Choroid plexus epithelial cell (primary cell): Measurements from ENCODE around the gene RNF157.
"Not testable (repeated sequence)": the region's sequence is repeated elsewhere in the genome, so short reads cannot be mapped to it uniquely, and the experiment has no call there.

Source experiments
- DNase-seq: peaks from one replicate; pipeline ENCODE4 v3.0.0-alpha.2; 2010; ENCODE audit warnings: low read depth
- H3K4me3 ChIP-seq: 2 replicates; pipeline ENCODE4 v1.5.1; 2011; ENCODE audit warnings: low read depth, mild to moderate bottlenecking, control low read depth, low read length, moderate library complexity
- TF ChIP-seq, protein P1 (sequence below): conservative IDR thresholded peaks from 2 replicates; pipeline ENCODE4 v1.5.1; 2011; ENCODE audit warnings: low read depth, mild to moderate bottlenecking, control low read depth, inconsistent platforms, low read length, moderate library complexity

RNF157 gene

DNA sequence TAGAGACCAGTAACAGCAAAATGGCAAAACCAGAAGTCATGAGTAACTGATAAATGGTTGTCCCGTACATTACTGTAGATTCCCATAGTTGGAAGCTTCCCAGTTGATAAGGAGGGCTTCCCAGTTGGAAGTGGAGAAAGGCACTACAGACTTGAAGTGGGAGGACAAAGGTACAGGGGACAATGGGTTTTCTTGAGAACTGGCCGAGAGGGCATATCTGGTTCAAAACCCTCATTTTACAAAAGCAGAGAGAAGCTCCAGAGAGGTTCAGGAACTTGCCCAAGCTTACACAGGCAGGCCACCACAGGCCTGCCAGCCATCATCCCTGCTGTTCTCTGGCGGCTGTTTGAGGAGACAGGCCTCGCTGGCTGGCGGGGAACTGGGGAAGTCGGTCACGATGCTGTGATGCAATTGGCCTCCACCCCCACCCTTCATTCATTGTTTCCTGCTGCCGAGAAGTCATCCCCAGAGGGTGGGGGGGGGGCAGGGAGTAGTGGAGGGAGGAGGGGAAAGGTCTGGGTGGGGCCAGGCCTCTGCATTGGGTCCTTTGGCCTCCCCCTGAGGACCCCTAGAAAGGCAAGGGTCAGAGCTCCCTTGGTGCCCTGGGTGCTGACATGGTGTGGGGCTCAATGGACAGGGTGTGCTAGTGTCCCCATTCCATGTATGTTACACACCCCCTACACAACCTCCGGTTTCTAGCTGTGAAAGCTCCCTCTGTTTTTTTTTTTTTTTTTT, 27.9 kb upstream of the RNF157 start:
- TF ChIP-seq, protein P1, sequence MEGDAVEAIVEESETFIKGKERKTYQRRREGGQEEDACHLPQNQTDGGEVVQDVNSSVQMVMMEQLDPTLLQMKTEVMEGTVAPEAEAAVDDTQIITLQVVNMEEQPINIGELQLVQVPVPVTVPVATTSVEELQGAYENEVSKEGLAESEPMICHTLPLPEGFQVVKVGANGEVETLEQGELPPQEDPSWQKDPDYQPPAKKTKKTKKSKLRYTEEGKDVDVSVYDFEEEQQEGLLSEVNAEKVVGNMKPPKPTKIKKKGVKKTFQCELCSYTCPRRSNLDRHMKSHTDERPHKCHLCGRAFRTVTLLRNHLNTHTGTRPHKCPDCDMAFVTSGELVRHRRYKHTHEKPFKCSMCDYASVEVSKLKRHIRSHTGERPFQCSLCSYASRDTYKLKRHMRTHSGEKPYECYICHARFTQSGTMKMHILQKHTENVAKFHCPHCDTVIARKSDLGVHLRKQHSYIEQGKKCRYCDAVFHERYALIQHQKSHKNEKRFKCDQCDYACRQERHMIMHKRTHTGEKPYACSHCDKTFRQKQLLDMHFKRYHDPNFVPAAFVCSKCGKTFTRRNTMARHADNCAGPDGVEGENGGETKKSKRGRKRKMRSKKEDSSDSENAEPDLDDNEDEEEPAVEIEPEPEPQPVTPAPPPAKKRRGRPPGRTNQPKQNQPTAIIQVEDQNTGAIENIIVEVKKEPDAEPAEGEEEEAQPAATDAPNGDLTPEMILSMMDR, result no peak
- DNase-seq, result peak; percentile 88
- no peak overlapping the region for H3K4me3 ChIP-seq

DNA sequence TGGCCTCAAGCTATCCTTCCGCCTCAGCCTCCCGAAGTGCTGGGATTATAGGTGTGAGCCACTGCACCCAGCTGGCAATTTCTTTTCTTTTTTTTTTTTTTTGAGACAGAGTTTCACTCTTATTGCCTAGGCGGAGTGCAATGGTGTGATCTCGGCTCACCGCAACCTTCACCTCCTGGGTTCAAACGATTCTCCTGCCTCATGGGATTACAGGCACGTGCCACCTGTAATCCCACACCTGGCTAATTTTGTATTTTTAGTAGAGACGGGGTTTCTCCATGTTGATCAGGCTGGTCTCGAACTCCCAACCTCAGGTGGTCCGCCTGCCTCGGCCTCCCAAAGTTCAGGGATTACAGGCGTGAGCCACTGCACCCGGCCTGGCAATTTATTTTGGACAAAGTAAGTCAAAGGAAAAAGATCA, 27.3 kb upstream of the RNF157 start:
- DNase-seq, H3K4me3 ChIP-seq: not testable (repeated sequence)

DNA sequence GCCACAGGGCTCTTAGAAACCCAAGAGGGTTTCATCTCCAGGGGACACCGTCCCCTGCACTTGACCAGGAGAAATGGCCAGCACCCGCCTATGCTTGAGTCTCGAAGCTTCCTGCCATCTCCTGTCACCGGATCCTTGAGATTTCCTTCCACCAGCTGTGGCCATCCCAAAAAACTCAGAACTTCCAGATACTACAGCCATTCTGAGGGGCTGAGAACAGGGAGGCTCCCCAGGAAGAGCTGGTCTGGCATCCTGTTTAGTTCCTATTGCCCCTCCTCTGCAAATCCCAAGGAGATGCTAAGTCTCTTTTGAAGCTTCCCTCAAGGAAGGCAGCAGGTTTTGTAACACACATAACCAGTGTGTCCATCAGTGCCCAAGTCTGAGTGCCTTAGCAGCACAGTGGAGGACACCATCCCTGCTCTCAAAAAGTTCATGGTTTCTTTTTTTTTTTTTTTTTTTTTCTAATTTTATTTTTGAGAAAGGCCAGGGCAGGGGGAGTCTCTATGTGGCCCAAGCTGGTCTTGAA, 26.8 kb upstream of the RNF157 start:
- no peak for DNase-seq
- peak overlapping the region; percentile 85 for H3K4me3 ChIP-seq
- TF ChIP-seq, protein P1, result no peak

DNA sequence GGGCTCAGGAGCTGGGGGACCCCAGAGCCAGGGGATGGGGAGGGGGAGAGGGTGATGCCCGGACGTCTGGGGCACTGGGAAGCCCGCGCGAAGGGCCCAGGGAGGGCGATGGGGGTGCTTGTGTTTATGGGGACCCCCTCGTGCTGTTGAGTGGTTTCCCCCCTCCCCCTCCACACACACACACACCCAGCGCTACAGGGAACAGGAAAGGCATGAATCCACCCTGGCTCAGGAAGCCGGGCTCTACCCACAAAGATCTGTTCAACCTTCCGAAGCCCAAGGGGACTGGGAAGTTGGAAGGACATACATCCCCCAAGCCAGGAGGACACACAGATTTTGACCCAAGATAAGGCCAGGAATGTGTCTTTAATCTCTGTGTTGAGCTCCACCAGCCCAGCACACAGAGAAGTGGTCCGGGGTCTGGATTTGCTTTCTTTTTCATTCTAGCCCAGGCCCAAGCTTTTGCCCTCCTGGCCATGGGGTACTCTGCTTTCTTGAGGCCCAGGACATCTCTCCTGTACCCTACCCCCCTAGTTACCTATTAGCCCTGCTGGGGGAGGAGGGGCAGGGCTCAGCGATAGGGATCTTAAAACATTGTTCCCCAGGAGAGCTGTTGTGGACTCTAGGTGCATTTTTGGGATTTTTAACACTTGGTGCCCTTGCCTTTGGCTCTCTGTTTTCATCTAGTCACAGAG, 26.1 kb upstream of the RNF157 start:
- TF ChIP-seq, protein P1, result no peak
- peak; percentile 52 for DNase-seq
- peak overlapping the region; percentile 85 for H3K4me3 ChIP-seq

DNA sequence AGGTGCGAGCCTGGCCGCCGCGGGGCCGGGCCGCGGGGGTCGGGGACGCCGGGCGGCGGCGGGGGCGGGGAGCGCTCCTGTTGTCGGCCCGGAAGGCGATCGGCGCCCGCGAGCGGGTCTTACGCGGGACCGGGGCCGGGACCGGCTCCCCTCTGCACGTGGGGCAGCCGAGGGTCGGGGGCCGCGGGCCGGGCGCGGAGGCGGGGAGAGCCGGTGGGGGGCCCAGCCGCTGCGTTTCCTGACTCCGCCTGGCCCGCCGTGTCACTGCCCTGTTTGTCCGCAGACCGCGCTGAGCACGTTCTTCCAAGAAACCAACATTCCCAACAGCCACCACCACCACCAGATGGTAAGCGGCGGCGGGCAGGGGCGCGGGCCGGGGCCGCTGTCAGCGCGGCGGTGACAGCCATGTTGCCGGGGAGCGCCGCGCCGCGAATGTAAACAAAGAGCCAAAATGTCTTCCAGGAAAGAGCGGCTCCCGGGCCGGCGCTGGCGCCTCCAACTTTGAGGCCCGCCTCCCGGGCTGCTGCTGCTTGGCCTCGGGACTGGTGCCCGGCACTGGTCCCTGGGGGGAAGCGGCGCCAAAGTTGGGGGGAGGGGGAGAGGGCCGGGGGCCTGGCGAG, 25.4 kb upstream of the RNF157 start:
- peak; percentile 52 for DNase-seq
- TF ChIP-seq, protein P1, result no peak

DNA sequence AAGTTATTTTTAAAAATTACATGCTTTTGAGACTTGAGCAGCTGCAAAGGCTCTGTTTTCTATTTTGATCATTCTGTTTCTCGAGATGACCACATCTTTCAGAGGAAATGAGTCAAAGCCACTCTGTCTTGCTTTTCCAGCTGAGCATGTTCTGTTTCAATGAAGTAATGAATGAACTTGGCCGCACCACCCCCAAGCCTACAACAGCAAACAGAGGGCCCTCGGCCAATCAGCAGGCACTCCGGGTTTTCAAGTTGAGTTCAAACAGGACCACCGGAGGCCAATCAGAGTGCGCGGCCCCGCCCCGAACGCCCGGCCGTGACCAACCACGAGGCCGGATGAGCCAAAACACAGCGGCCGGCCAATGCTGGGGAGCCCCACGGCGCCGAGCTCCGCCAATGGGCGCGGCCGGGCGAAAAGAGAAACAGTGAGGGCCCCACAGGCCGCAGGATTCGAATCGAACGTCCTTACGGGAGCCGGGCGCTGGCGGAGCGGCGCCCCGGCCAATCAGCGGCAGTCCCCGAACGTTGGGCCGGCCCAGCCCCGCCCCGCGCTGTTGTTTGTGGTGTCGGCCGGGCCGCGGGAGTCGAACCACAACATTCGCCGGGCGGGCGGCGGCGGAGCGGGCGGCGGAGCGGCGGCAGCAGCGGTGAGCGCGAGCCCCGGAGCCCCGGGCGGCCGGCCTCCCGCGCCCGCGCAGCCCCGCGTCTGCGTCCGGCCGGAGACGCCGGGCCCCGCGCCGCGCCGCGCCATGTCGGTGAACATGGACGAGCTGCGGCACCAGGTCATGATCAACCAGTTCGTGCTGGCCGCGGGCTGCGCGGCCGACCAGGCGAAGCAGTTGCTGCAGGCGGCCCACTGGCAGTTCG, 24.7 kb upstream of the RNF157 start, which contains the start of gene UBALD2:
Gene UBALD2 (plus strand): TSS at position 594 of the 869 bp plus-strand sequence. CDS start 158 bp downstream, at position 752.
- TF ChIP-seq, protein P1, result no peak
- peak; percentile 100 for DNase-seq
- peak within 1 kb of the TSS; percentile 85 for H3K4me3 ChIP-seq

More for the DNA sequence above, 25.4 kb upstream of the RNF157 start:
- H3K4me3 ChIP-seq, result peak overlapping the region; percentile 85
